Fibroblast of skin of scalp (primary cell): Measurements from ENCODE around the gene THAP8.
"Not testable (repeated sequence)": the region's sequence is repeated elsewhere in the genome, so short reads cannot be mapped to it uniquely, and the experiment has no call there.

Experiments
- DNase-seq: peaks from one replicate; pipeline ENCODE4 v3.0.0-alpha.2; 2013

Gene THAP8

GRCh38 chr19:36068810-36069499 is 14.9 kb upstream of the THAP8 start:
- not testable (repeated sequence) for DNase-seq

GRCh38 chr19:36067681-36068080 is 13.6 kb upstream of the THAP8 start:
- DNase-seq: no peak

DNA sequence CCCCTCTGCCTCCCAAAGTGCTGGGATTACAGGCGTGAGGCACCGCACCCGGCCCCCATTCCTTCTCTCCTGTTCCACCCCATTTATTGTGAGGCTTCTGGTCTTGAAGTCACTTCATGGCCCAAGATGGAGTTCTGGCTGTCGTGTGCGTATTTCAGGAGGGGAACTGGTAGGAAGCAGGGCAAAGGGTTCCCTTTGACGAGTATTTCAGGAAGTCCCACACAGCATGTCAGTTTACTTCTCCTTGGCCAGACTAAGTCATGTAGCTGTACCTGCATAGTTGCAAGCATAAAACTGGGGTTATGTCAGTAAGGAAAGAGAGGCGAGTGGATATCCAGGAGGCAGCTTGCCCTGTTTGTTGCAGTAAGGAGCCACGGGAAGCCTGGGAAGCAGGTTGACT is 10.7 kb upstream of the THAP8 start:
- no peak for DNase-seq

- no peak for DNase-seq
These were observed 7.3 kb upstream of the THAP8 start for GRCh38 chr19:36061367-36061766.

DNA sequence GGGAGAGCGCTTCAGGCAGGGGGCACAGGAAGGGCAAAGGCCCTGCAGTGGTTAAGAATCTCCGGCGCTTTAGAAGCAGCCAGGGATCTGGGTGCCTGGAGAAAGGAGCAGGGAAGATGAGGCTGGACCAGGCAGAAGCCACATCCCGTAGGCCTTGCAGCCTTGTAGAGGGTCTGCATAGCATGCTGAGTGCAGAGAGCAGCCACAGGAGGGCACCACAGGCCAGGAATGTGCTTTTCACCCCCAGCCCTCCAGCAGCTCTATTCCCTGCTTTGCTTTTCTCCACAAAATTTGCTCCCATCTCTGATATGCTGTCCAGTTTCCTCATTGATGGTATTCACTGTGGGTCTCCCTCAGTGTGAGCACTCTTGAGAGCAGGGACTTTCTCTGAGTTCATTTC is 6.3 kb upstream of the THAP8 start:
- DNase-seq: peak; percentile 35

GRCh38 chr19:36059180-36059910 is 5.3 kb upstream of the THAP8 start:
- DNase-seq: no peak

DNA sequence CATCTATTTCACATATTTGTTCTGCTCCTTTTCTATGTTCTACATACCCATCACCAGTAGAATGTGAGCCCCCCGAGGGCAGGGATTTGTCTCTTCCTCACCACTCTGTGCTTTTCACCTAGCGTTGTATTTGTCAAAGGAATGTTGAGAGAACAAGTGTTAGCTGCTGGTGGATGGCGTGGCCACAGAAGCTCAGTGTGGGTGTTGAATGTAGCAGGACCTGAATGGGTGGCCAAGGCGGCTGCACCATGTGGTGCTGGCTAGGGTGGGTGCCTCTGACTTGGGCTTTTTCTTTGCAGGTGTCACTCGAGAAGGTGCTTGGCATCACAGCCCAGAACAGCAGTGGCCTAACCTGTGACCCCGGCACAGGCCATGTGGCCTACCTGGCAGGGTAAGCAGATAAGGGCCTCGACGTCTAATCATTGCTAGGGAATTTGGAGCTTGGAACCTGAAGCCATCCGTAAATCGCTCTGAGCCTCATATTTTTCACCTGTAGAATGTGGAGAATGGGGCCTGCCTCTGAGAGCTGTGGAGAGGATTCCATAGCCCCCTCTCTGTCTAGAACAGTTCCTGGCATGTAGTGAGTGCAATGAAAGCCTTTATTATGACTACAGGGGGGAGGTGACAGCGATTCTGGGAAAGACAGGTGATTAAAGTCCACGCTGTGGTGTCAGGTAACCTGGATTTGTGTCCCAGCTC is 4.5 kb upstream of the THAP8 start:
- DNase-seq: no peak

- DNase-seq: peak; percentile 92
These were observed 925 bp upstream of the THAP8 start, which contains the start of gene WDR62 for GRCh38 chr19:36054733-36055686. TSS of gene WDR62 (plus strand) at chr19:36054897. CDS start at chr19:36054972, 75 bp downstream.

DNA sequence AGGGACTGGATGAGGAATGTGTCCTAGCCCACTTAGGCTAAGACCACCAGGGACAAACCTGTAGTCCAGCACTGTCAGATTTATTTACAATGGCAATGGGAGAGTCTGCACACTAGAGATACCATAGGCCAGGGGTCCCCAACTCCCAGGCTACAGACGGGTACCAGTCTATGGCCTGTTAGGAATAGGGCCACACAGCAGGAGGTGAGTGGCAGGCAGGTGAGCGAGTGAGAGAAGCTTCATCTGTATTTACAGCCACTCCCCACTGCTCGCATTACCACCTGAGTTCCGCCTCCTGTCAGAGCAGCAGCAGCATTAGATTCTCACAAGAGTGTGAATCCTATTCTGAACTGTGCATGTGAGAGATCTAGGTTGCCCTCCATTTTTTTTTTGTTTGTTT is 2.4 kb downstream of the THAP8 start:
- DNase-seq: no peak

- no peak for DNase-seq
These were observed 2.8 kb downstream of the THAP8 start for GRCh38 chr19:36051236-36051635.

DNA sequence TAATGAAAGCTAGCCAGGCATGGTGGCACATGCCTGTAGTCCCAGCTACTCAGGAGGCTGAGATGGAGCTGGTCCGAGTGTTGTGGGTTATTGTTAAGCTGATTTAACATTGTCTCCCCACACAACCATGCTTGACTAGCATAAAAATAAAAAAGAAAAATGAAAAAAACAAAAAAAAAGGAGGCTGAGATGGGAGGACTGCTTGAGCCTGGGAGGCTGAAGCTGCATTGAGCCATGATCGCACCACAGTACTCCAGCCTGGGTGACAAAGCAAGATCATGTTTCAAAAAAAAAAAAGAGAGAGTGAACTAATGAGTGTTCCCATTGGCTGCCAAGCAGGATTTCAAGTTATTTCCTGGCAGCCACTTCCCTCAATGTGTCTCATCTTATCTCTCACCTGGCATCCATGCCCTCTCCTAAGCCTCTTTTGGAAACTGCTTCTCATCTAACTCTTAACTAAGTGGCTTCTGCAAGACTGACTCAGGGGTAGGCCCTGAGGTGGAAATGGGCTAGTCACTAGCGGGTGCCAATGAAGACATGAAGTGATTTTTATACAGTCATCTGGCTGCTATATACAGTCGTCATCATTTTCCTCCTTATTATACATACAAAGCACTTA is 4.9 kb downstream of the THAP8 start:
- no peak for DNase-seq

DNA sequence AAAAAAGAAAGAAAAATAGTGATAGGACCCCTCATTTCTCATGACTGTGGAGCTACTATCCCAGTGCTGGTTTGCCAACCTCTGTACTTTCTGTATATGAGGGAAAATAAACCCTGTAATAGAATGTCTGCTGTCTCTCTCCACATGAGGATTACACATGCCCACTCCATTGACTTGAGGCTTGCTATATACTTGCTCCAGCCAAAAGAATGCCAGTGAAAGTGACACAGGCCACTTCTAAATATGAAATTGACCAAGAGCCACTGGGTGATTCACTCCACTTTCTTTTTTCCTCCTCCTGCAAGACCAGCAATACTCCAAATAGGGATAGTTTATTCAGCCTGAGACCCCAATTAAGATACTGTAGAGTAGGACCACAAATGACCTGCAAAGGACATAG is 6.2 kb downstream of the THAP8 start:
- no peak for DNase-seq

DNA sequence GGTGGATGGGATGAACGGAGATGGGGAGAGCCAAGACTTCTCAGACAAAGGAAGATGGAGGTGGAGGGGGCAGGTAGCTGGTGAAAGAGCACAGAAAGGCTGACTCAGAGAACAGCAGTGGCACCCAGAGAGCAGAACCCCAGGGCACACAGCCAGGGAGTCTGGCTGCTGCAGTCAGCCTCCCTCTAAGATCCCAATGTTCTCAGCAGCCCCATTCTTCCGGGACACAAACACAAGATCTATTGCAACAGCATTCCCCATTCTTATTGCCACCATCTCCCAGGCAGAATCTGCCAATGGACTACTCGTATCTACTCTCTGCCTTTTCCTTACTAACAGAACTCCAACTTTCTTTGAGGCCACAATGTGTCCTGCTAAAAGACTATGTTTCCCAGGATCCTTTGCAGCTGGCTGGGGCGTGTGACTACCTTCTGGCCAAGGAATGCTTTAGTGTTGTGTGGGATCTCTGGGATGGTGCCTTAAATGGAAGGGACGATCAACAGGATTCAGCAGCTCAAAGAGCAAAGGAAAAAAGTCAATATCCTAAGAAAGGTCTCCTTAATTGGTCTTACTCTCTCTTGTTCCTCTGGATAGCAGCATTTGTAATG is 7.5 kb downstream of the THAP8 start:
- no peak for DNase-seq

DNA sequence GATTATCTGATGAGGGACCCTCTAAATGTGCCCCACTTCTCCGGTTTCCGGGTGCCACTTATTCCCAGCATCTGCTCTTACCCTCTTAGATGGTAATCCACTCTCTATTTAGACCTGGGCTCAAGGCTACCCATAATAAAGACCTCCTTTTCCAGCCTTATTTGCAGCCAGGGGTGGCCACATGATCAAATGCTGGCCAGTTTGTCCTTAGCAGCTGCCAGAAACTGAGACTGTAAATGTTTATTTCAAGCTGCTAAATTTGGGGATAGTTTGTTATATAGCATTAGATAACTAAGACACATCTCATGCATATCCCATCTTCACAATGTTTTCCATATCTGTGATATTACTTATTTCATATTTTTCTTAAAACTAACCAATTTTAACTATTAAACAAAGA is 10.1 kb downstream of the THAP8 start:
- no peak for DNase-seq

DNA sequence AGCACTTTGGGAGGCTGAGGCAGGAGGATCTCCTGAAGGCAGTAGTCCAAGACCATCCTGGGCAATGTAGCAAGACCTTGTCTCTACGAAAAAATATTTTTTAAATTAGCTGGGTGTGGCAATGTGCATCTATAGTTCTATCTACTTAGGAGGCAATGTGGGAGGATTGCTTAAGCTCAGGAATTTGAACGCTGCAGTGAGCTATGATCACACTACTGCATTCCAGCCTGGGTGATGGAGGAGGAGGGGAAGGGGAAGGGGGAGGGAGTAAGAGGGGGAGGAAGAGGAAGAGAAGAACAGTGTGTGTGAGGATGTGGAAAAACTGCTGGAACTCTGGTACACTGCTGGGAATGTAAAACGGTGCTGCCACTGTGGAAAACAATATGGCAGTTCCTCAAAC is 12.3 kb downstream of the THAP8 start:
- peak; percentile 93 for DNase-seq

DNA sequence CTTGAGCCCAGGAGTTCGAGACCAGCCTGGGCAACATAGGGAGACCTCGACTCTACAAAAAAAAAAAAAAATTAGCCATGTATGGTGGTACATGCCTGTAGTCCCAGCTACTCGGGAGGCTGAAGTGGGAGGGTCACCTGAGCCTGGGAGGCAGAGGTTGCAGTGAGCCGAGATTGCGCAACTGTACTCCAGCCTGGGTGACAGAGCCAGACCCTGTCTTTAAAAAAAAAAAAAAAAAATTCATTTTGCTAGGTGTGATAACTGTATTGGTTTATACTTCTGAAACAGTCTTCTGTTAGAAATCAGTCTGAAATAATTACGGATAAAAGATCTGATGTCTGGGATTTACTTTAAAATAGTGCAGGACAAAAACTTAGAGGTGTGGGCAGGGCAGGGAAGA is 13.0 kb downstream of the THAP8 start:
- not testable (repeated sequence) for DNase-seq

GRCh38 chr19:36040495-36040894 is 13.6 kb downstream of the THAP8 start:
- DNase-seq: no peak

DNA sequence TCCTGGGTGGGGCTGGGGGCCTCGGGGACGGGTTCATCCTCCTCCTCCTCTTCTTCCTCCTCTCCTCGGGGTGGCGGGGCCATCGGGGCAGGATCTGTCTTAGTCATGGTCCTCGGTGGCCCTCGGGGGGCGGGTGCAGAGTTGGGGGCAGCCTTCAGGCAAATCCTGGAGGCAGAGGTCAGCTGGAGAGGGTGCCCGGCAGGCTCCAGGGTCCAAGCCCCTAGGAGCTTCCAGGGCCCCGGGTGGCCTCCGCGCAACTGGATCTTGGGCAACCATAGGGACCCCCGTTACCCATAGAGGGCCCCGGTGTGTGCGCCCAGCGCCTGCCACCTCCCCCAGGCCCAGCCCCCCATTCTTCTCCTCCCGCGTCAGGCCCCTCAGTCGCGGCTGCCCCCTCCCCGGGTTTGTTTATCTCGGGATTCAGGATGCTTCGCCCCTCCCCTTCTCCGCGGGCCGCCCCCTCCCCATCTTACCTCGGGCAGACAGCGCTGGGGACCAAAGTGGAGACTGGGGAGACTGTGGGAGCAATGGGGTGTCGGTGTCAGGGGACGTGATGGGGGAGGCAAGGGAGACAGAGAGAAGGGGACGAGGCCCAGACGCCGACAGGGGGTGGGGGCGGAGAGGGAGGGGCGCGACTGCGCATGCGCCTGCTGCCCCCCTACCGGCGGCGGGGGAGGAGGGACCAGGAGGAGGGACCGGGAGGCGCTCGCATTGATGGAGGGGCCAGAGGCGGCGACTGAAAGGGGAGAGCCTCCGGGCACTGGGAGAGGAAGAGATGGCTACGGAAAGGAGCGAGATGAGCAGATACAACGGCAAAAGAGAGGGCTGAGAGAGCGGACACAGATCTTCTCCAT is 21.6 kb downstream of the THAP8 start, which contains the start of gene CLIP3:
CLIP3 (minus strand) TSS at position 623 of the 854 bp plus-strand sequence; CDS start at position 107, 516 bp downstream.
- DNase-seq: peak; percentile 82

DNA sequence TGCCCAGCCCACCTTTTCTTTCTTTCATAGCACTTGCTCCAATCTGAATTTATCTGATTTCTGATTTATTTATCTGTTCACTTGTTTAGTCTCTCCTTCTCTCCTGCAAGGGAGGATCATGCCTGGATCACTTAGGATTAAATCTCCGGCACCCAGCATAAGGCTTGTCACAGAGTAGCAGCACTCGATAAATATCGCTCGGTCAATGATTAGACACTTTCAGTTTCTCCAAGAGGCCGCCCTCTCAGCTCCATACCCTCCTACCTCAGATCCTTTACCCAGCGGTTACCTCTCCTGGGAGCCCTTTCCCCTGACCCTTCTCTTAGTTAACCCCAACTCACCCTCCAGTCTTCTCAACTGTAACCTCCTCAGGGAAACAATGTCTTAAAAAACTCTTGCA is 22.8 kb downstream of the THAP8 start:
- DNase-seq: no peak
